GM21723 (cell line): Measurements from ENCODE around the gene ITGBL1.

Experiments used
- ATAC-seq: cut with Tn5 transposase; IDR thresholded peaks from one replicate; pipeline ENCODE4 v1.9.1; 2021; ENCODE audit warnings: mild to moderate bottlenecking, moderate library complexity; ENCODE audit not compliant: unreplicated experiment

ITGBL1 gene

GRCh38 chr13:101450749-101451130, 1.7 kb upstream of the ITGBL1 start:
- ATAC-seq = no peak

DNA sequence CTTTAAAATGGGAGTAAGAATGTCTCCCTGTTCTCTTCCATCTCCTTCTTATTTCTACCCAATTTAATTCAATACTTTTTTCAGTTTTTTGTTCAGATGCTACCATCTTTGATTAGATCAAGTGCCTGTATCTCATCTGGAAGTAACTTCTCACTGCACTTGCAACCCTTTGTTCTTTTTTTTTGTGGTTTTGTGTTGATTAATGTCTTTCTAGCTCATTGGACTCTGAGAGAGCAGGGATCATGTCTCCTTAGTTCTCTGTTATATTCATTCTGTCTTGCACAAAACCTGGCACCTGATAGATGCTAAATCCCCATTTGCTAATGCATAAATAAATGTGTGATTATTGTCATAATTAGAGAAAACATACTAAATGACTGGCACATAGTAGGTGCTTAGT, 834 bp upstream of the ITGBL1 start:
- ATAC-seq = no peak

GRCh38 chr13:101453784-101454201, 1.3 kb downstream of the ITGBL1 start:
- ATAC-seq = peak; percentile 60

- no peak for ATAC-seq
Observed at GRCh38 chr13:101454767-101455166, 2.3 kb downstream of the ITGBL1 start.

GRCh38 chr13:101455863-101456262, 3.4 kb downstream of the ITGBL1 start:
- no peak for ATAC-seq

DNA sequence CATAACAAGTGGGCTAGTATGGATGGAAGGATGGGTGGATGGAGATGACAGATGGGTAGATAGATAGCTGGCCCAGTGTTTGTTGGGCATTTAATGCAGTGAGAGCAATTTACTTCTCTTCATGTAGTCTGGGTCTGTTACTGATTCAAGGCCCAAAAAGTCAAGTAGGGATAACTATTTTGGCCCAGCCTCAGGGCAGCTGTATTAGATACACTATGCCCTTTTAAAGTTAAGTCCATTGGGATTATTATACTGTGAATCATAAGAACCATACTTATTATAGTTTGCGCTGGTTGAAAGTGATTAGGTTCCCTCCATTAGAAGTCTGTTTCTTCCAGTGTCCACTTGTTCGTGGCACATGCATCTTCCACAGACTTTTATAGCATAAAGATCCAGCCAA, 4.7 kb downstream of the ITGBL1 start:
- ATAC-seq = no peak

DNA sequence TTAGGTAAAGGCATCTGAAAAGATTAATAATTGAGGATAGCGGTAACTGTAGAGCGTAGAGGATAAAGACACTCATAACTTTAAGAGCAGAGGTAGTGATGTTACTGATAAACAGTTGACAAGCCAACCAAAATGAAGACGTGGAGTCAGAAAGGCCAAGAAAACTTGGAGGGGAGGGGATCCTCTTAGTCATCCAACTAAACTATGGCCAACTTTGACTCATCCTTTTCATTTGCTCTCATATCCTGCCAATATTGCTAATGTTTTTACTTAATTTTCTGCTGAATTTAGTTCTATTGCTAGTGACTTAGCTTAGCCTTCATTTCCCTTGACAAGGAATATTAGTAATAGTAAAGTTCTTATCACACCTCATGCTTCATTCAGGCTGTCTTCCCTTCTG, 13.4 kb downstream of the ITGBL1 start:
- no peak for ATAC-seq

DNA sequence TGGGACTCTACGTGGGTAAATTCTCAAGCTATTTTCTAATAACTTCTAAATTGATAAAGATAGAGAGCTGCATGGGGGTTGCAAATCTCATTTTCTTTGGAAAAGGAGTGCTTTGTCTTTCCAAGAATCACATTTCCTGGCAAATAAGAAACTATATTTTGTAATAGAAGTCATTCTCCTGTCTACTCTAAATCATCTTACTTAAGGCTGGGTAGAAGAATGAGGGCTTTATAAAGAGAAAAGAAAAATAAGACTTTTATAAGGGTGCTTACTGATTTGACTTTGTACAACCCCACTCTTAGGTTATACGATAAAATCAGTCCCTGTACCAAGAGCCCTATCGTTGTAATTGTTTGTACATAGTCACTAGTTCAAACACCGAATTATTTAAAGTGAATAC, 14.9 kb downstream of the ITGBL1 start:
- ATAC-seq = no peak

GRCh38 chr13:101473458-101473857, 21.0 kb downstream of the ITGBL1 start:
- ATAC-seq = no peak

- no peak for ATAC-seq
Observed at GRCh38 chr13:101474419-101474957, 22.0 kb downstream of the ITGBL1 start.

GRCh38 chr13:101475536-101475935, 23.1 kb downstream of the ITGBL1 start:
- no peak for ATAC-seq

DNA sequence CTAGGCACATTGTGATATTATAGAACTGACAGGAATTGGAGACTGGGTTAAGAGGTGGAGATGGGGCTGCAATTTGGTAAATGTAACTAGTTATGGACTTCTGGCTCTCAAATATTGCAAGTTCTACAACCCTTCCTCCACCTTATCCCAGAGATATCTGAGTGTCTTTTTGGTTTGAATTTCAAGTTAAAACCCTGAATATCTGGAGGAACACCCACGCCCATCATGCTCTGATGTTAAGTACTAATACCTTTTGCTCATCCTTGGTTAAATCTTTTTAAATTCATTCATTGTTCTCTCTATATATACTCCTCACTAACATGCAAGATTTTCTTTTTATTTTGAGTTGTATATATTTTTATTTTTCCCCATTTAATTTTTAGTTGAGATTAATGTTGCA, 28.9 kb downstream of the ITGBL1 start:
- no peak for ATAC-seq

GRCh38 chr13:101486708-101487437, 34.4 kb downstream of the ITGBL1 start:
- no peak for ATAC-seq

- ATAC-seq = no peak
Observed at GRCh38 chr13:101487438-101487830, 35.0 kb downstream of the ITGBL1 start.

- ATAC-seq = no peak
Observed at GRCh38 chr13:101488734-101489133, 36.3 kb downstream of the ITGBL1 start.

GRCh38 chr13:101489643-101490405, 37.3 kb downstream of the ITGBL1 start:
- no peak for ATAC-seq

GRCh38 chr13:101490406-101491015, 38.0 kb downstream of the ITGBL1 start:
- ATAC-seq = no peak

- ATAC-seq = no peak
Observed at GRCh38 chr13:101492251-101492910, 39.9 kb downstream of the ITGBL1 start.

GRCh38 chr13:101493541-101493940, 41.1 kb downstream of the ITGBL1 start:
- ATAC-seq = no peak

DNA sequence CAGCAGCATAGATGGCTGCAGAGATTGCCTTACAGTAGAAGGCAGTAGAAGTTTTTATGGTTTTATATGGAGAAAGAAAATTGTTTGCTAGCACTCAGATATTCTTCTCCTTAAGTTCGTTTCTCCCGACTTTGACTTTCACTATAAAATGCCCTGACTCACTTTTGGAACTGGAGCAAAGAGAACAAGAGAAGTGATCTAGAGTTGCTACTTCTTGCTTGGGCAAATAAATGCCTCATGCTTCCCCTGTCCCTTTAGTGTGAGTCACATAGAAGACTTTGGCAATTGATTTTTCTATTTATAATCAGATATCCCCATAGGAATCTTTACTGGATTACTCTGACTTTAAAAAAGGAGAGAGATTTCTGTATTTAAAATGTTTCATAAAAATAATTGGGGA, 46.9 kb downstream of the ITGBL1 start:
- no peak for ATAC-seq

GRCh38 chr13:101502618-101503017, 50.1 kb downstream of the ITGBL1 start:
- no peak for ATAC-seq
